UCSD-AML1 (cell line): ENCODE measurements around the gene RBM8A.
A peak's percentile ranks its signal among the peaks of the same experiment; 100 is the strongest.

Experiments used
- DNase-seq: peaks from one replicate; lab custom pipeline; 2025; ENCODE audit not compliant: unreplicated experiment; lab: John Stamatoyannopoulos, UW

Gene RBM8A

DNA sequence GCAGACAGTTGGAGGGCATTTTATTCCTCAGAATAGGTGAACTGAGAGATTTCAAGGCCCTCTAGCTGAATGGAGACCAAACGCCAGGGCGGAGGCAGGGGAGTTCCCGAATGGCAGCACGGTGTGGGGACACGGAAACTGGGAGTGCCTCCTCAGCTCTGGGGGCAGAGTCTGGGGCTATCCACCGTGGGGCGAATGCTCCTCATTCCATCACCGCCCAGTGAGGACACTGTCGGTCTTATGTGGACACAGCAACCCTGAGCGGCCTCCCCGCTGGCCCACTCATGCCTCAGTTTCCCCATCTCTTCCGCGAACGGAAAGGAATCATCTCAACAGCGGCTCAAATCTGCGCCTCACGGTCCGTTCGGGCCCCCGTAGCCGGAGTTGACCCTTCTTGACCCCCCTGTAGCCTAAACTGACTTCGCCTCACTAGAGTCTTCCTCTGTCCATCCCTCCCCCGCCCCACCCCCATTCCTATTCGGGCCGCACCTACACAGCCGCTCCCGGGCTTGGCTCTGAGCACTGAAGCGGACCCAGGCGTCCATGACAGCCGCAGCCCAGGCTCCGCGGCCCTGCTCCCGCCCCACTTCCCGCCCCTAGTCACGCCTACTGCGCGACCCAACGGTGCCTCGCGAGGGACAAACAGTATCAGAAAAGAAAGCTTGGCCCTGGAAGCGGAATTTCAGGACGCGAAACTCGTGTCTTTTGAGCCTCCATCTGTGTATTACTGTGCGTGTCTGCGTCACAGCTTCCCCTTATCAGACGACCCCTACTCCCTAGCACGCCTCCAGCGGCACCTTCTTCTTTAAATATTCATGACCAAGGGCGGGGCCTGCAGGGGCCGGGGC is 8.9 kb downstream of the RBM8A start, which contains the start of gene PEX11B:
Gene PEX11B (minus strand): TSS at position 574 of the 848 bp plus-strand sequence. CDS start 29 bp downstream, at position 545.
- peak; percentile 93 for DNase-seq

GRCh38 chr1:145917595-145917994 is 9.7 kb downstream of the RBM8A start:
- DNase-seq, result no peak

- DNase-seq, result no peak
Observed at GRCh38 chr1:145916745-145917144, 10.5 kb downstream of the RBM8A start.

- no peak for DNase-seq
Observed at GRCh38 chr1:145912128-145912641, 15.1 kb downstream of the RBM8A start.

DNA sequence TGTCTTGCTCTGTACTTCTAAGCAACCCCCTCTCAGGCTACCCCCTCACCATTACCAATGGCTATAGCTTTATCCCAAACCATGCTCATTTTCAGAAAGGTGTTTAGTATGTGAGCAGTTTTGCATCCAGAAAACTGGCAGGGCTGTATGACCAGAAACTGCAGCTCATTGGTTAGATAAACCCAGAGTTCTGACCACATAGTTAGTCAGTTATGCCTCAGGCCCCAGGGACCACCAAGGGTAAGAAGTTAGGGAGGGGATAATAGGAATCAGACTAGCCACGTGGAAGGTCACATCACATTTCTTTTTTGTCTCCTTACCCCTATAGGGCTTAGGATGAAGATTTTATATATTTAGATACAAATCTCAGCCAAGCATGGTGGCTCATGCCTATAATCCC is 18.6 kb downstream of the RBM8A start:
- no peak for DNase-seq

DNA sequence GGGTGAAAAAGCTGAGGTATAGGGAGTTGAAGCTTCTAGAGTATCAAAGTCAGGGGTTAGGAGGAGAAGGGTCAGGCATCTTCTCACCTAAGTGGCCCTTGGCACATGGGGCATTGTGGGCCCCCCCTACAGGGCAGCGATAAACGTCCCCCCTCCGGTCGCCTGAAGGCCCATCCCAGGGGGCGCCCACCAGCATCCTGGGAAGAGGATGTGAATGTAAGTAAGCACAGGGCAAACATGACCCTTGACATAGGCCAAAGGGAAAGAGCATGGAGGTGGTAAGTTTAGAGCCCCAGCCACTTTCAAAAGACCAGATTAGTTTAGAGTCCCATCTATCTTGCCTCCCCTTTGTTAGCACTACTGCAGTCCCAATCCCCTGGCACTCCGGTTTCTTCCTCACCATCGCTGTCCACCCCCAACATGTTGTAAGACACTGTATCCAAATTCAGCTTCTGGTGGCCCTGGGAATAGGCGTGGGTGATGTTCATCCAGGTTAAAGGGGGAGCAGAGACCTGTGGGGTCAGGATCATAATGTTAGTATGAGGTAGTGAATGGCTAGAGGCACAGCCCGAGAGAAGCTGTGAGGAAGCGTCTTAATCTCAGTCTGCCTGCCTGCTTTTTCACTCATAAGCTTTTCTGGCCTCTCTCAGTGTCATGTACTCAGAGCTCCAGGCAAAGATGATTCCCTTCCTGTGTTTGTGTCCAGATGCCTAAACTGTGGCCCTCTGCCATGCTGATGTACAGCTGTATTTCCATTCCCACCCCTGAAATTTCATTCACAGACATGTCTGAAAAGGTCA is 20.1 kb downstream of the RBM8A start:
- DNase-seq, result no peak

- DNase-seq, result no peak
Observed at GRCh38 chr1:145901312-145902021, 25.8 kb downstream of the RBM8A start.

- DNase-seq, result no peak
Observed at GRCh38 chr1:145898756-145899155, 28.5 kb downstream of the RBM8A start.

DNA sequence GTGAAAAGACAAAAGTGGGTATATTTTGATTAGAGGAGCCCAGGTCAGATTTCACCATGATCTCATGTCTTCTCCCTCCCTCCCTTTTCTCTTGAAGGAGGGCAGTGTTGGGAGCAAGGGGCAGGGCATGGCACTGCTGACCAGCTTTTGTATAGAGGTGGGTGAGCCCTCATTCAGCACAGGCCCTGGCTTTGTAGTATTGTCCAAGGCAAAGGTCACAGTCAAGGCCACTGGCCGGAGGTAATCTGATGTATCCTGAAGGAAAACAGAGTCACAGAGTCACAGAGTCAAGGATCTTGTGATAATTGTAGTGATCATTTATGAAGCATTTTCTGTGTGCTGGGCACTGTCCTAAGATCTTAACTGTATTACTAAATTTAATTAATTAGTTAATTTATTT is 29.3 kb downstream of the RBM8A start:
- no peak for DNase-seq

DNA sequence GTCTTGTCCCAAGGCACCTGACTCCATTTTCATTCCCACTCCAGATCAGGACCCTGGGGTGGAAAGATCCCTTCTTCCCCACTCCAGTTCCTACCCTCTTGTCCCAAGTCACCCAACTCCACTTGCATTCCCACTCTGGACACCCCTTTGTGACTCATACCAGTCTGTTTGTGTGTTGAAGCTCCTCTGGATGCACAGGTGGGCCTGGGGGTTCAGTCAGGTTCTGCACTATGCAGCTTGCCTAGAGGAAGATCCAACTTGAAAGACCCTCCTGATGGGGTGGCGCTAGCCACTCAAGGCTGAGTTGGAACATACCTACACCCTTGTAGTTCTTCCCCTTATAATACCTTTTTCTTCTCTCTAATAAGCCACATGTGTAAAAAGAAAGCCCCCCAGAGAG is 31.8 kb downstream of the RBM8A start:
- DNase-seq, result no peak

DNA sequence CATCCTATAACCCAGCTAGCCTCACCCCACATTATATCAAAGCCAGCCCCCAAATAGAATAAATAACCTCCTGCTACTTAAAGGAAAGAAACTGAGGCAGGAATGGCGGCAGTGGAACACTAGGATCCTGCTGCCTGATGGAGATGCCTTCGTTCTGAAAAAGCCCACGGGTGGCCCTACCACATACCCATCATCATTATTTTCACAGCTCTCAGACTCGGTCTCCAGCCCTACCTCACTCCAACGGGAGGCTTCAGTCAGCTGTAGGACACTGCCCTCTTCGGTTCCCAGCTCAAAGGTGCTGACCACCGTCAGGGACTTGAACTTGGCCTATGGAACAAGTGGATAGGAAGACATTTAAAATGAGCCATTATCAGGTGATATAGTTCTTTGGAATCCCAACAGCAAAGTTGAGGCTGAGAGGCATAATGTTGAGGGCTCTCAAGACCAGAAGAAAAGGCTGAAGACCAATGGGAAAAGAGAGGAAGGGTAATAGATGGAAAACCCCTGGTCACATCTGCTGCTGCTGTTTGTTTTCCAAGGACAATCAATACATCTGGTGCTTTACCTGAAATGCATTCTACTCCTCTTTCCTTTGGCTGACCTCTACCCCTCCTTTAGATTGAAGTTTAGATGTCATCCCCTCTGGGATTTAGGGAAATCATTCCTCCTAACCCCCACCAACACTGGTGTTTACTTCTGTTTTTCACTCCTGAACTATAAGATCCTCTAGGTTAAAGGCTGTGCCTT is 33.8 kb downstream of the RBM8A start:
- DNase-seq, result no peak

DNA sequence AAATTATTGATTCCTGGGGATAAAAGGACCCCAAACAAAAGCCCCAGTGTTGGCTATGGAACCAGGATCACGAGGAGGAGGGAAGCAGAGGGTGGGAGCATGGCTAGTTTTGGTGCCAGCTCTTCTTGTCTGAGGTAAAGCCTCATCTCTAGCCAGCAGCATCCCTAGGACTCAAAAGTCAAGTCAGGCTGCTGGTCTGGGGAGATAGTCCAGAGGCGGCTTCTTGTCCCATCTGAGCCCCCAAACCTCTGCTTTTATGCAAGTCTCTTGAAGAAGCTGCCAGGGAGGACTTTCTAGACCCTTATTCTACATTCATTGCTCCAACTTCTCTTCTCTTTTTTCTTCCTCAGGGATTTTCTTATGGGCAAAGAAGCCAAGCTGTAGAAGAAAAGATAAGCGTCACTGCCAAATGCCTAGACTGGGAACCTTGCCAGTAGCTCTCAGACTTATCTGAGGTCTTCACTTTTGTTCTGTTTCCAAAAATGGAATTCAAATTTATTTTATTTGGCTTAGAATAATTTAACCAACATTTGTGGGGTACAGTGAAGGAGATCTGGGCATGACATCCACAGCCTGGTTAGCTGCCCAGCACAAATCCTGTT is 34.7 kb downstream of the RBM8A start:
- no peak for DNase-seq

- peak; percentile 85 for DNase-seq
Observed at GRCh38 chr1:145891587-145892485, 35.4 kb downstream of the RBM8A start.

DNA sequence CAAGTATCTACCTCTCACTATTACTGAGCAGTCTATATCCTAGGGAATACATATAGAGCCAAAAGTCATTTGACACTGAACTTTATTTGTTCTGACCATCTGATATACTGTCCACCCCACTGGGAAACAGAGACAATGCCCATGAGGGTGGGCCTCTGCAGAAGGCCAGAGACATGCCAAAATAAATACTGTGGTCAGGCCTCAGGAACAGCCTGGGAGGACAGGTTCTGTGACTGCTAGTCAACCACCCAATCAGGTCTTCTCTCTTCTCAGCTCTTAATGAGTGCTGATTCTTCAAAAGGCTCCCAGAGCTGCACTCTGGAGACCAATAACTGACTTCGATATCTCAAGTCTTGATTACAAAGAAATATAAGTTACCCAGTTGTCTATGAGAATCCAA is 36.1 kb downstream of the RBM8A start:
- no peak for DNase-seq

- no peak for DNase-seq
Observed at GRCh38 chr1:145889722-145890121, 37.6 kb downstream of the RBM8A start.

DNA sequence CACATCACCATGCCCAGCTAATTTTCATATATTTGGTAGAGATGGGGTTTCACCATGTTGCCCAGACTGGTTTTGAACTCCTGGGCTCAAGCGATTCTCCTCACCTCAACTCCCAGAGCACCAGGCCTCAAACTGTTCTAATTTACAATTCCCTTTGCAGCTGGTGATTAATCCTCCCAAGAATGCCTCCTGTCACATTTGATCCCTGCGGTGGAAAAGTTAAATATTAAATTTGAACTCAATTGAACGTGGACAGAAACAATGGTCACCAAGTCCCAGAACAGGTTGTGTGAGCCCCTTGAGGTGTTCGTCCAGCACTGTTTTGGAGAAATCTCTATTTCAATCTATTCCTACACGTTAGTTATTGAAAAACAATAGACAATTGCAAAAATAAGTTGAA is 39.7 kb downstream of the RBM8A start:
- DNase-seq, result no peak

DNA sequence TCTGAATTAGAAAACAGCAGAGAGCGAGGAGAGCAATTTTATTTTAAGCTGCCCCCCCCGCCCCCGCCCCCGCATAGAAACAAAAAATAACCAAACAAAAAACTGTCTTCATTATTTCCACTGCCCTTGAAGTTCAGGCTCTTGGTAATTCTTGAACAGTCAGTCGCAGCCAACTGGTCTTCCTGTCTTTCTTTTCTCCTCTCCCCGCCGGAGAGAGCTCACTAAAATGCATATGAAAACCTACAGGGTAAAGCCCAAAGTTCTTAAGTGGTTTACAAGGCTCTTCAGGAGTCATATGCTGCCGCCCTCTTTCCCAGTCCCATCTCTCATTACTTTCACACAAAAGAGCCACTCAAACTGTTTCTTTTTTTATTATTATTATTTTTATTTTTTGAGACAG is 40.5 kb downstream of the RBM8A start:
- DNase-seq, result no peak

DNA sequence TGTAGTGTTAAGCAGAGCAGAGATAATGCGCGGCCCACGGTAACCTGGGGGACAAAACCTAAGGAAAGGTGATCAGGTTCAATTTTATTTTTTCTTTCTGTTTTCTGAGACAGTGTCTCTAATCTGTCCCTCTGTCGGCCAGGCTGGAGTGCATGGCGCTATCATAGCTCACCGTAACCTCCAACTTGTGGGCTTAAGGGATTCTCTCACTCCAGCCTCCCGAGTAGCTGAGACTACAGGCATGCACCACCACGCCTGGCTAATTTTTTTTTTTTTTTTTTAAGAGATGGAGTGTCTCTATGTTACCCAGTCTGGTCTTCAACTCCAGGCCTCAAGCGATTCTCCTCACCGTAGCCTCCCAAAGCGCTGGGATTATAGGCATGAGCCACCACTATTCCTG is 40.9 kb downstream of the RBM8A start:
- no peak for DNase-seq

DNA sequence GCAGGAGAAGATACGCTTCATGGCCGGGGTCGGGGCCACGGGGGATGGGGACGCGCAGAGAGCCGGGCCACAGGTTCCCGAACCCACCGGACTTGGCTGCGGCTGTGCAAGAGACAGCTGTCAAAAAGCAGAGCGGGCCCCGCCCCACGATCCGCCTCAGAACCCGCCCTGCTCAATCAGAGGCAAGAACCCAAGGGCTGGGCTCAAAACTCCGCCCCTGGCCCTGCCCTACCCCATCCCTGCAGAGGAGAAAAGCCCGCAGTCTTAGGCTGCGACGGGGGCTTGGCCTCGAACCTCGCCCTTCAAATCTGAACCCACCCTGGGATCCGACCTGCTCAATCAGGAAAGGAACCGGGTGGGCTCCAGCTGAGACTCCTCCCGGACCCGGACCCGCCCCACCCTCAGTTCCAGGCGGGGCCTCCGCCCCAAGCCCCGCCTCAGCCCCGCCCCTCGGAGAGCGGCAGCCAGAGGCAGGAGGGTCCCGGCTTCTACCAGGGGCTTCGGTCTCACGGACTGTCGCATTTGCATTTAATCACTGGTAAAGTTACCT is 41.5 kb downstream of the RBM8A start, which contains the start of gene ANKRD35:
Gene ANKRD35 (minus strand): TSS at position 129 of the 550 bp plus-strand sequence. CDS start 108 bp downstream, at position 21.
- DNase-seq, result peak; percentile 78
